K562 (cell line): ENCODE data around the gene INPP4B. TPM values are rescaled to one million over a fixed set of nuclear protein-coding genes. Genes with fewer than 3 reads are reported as not detected.

Experiments used
- ATAC-seq: fragments of 200-7000 bp; cut with Tn5 transposase; 3 replicates; pipeline ENCODE4 v1.9.1; 2020; ENCODE audit warnings: moderate library complexity
- BruUV-seq: library from RNA; stranded (reverse); fragments of 400-500 nt; replicated peaks from 2 replicates; lab custom pipeline; 2021; lab: Mats Ljungman, UMichigan
- CTCF ChIA-PET: fragments of 300-600 bp; formaldehyde crosslinking; extraction: SDS; loops from one replicate; lab custom pipeline; 2021; ENCODE audit warnings: low intra/inter-chr PET ratio; lab: Yijun Ruan, JAX
- POLR2A ChIA-PET: fragments of 300-600, 350-650 bp; sonication (Branson Sonifier 250); formaldehyde crosslinking; extraction: SDS; loops from one replicate; lab custom pipeline; 2021; ENCODE audit warnings: antibody characterized with exemption, inconsistent platforms; lab: Yijun Ruan, JAX
- DNase-seq, 4 experiments: peaks; one replicate each; pipeline versions ENCODE4 v3.0.0 to v3.0.0-alpha.2; 2011 to 2018; ENCODE audit warnings: low spot score in 3 of 4, mixed read lengths in 3 of 4; ENCODE audit errors: extremely low read depth in 1 of 4
- FAIRE-seq: peaks from 2 replicates; lab custom pipeline; 2011; peaks lifted over from hg19 to GRCh38; lab: Jason Lieb, UNC
- H2AFZ ChIP-seq: 2 replicates; pipeline ENCODE4 v1.6.0; 2011; ENCODE audit warnings: low read depth, low read length, control low read depth, inconsistent platforms
- H3K27ac ChIP-seq: fragments of 200-600 bp; 3 replicates; pipeline ENCODE4 v1.8.0; 2011; ENCODE audit warnings: low read depth, mild to moderate bottlenecking, control low read depth, inconsistent platforms, low read length, moderate library complexity, mixed read lengths; ENCODE audit errors: extremely low read depth
- H3K27me3 ChIP-seq, 2 experiments: fragments of 300-600 bp in 1 of 2; 2 replicates in 1 of 2; 3 replicates in 1 of 2; pipeline versions ENCODE4 v1.6.0 to v1.8.0; 2011; ENCODE audit warnings: inconsistent platforms in 2 of 2, low read length in 2 of 2, mild to moderate bottlenecking in 1 of 2, mixed read lengths in 1 of 2, moderate library complexity in 1 of 2; ENCODE audit not compliant: control insufficient read depth in 2 of 2, insufficient read depth in 2 of 2
- H3K36me3 ChIP-seq: fragments of 300-600 bp; 3 replicates; pipeline ENCODE4 v1.8.0; 2011; ENCODE audit warnings: mild to moderate bottlenecking, low read length, inconsistent platforms; ENCODE audit not compliant: control insufficient read depth, insufficient read depth
- H3K4me1 ChIP-seq, 2 experiments: fragments of 200-600 bp in 1 of 2; replicated peaks in 1 of 2; 2 replicates in 1 of 2; 3 replicates in 1 of 2; pipeline versions ENCODE4 v1.5.1 to v1.8.0; 2011; ENCODE audit warnings: inconsistent platforms in 2 of 2, low read length in 2 of 2, mild to moderate bottlenecking in 1 of 2, mixed read lengths in 1 of 2, moderate library complexity in 1 of 2; ENCODE audit not compliant: control insufficient read depth in 2 of 2, insufficient read depth in 2 of 2
- H3K4me2 ChIP-seq: 2 replicates; pipeline ENCODE4 v1.6.1; 2011; ENCODE audit warnings: low read length, control low read depth, inconsistent platforms, mixed read lengths; ENCODE audit not compliant: insufficient read depth
- H3K4me3 ChIP-seq: fragments of 200-600 bp; sonication (generic), shearing (Covaris generic); 2 replicates; pipeline ENCODE4 v1.5.1; 2016; ENCODE audit warnings: control low read depth, inconsistent platforms
- H3K79me2 ChIP-seq: fragments of 200-600 bp; 3 replicates; pipeline ENCODE4 v1.8.0; 2011; ENCODE audit warnings: low read length, inconsistent platforms; ENCODE audit not compliant: control insufficient read depth, insufficient read depth
- H3K9ac ChIP-seq, 2 experiments: 2 replicates each; pipeline versions ENCODE4 v1.6.0 to v1.6.1; 2011; ENCODE audit warnings: low read depth in 2 of 2, low read length in 2 of 2, control low read depth in 1 of 2, inconsistent platforms in 1 of 2, mild to moderate bottlenecking in 1 of 2, mixed read lengths in 1 of 2; ENCODE audit not compliant: insufficient read depth in 1 of 2
- H3K9me1 ChIP-seq: one replicate; pipeline ENCODE4 v1.6.0; 2011; ENCODE audit warnings: inconsistent platforms, mild to moderate bottlenecking, low read length, moderate library complexity; ENCODE audit not compliant: control insufficient read depth, insufficient read depth
- H3K9me3 ChIP-seq: replicated peaks from 2 replicates; pipeline ENCODE4 v1.5.1; 2011; ENCODE audit warnings: low read depth, low read length, inconsistent platforms; ENCODE audit not compliant: control insufficient read depth, insufficient read depth
- H4K20me1 ChIP-seq: replicated peaks from 2 replicates; pipeline ENCODE4 v1.6.1; 2011; ENCODE audit warnings: low read length, inconsistent platforms, mixed read lengths; ENCODE audit not compliant: control insufficient read depth, insufficient read depth
- BRCA1 ChIP-seq, 2 experiments: fragments of 450-650 bp in 1 of 2; sonication (generic) in 1 of 2; formaldehyde crosslinking in 1 of 2; IDR thresholded peaks; 2 replicates each; pipeline versions ENCODE4 v1.5.0 to v1.6.1; 2017 to 2020; ENCODE audit warnings: mild to moderate bottlenecking in 1 of 2, missing genetic modification reagents in 1 of 2
- CHAMP1 ChIP-seq: fragments of 450-650 bp; IDR thresholded peaks from 2 replicates; pipeline ENCODE4 v1.6.1; 2016; ENCODE audit warnings: mild to moderate bottlenecking
- HINFP ChIP-seq: fragments of 450-650 bp; conservative IDR thresholded peaks from 2 replicates; pipeline ENCODE4 v1.6.1; 2016; ENCODE audit warnings: missing genetic modification characterization, low read depth, mild to moderate bottlenecking, control low read depth, missing compliant biosample characterization
- MXI1 ChIP-seq: IDR thresholded peaks from 2 replicates; pipeline ENCODE4 v1.6.1; 2011; ENCODE audit warnings: low read depth, mild to moderate bottlenecking, improper control_type of control experiment, low read length
- RUNX1 ChIP-seq: sonication (generic); IDR thresholded peaks from 2 replicates; pipeline ENCODE4 v1.6.1; 2016; ENCODE audit warnings: antibody characterized with exemption, low read depth
- ZNF518B ChIP-seq: fragments of 250-450 bp; sonication (Bioruptor Pico); IDR thresholded peaks from 2 replicates; pipeline ENCODE4 v1.5.0; 2021; ENCODE audit warnings: mild to moderate bottlenecking, moderate library complexity
- WGBS: fragments of 100-300 bp; shearing (Covaris generic); methylation state at CpG from one replicate; pipeline ENCODE4 v1.1.6; 2016; ENCODE audit warnings: low coverage, mixed read lengths; ENCODE audit not compliant: insufficient coverage; ENCODE audit errors: missing lambda C conversion rate; 5-methylcytosine and 5-hydroxymethylcytosine counted together
- in situ Hi-C: fragments of 300-500 bp; cut with MboI; formaldehyde crosslinking; loops from 4 replicates; pipeline ENCODE4 v1.15.0; 2018; ENCODE audit warnings: inconsistent platforms, mixed read lengths
- intact Hi-C: fragments of 100-400 bp; cut with micrococcal nuclease; formaldehyde crosslinking; loops from 2 replicates; pipeline ENCODE4 v1.14.2; 2022
- polyA plus RNA-seq, 8 experiments: library from polyadenylated mRNA; depleted of rRNA in 4 of 8; stranded (reverse) in 5 of 8; unstranded in 3 of 8; fragments of >200 nt; fragmentation: Nextera tagmentation in 2 of 8; fragmentation: Illumina TruSeq in 1 of 8; extraction: Ambion mirVana in 2 of 8; extraction: Trizol in 1 of 8; gene quantifications; 2 replicates each; pipeline versions ENCODE4 v1.2.1 to v1.2.3, GENCODE V29; 2011 to 2014; ENCODE audit warnings: inconsistent platforms in 1 of 8, missing spikeins in 1 of 8
- total RNA-seq, 7 experiments: library from RNA; depleted of rRNA in 6 of 7; stranded (reverse); fragments of >200 nt in 6 of 7; fragmentation: Illumina TruSeq in 2 of 7; extraction: Trizol in 2 of 7; gene quantifications; 2 replicates each; pipeline versions ENCODE4 v1.2.1 to v1.2.3, GENCODE V29; 2011 to 2021; ENCODE audit warnings: low replicate concordance in 1 of 7

Gene INPP4B
- total and polyA plus RNA-seq, 9 of the 15 experiments (the other 6 are each of a cell fraction or from before 2014, with no cell fraction given): 0.04 to 0.11 TPM; not detected in 7

- no peak for TF ChIP-seq BRCA1 (IDR thresholded peaks at IDR 0.05)
- no peak for TF ChIP-seq BRCA1 (CRISPR knock-in tag; IDR thresholded peaks at IDR 0.05)
These were observed 393.8 kb downstream of the INPP4B start (continued) for GRCh38 chr4:142452161-142452855.

GRCh38 chr4:142449771-142450373 lies 396.2 kb downstream of the INPP4B start:
- Histone ChIP-seq H3K79me2 (no peaks in the 10 kb centered on the region), H3K36me3 (no peaks in the 10 kb centered on the region), H3K9me3 (no peaks in the 10 kb centered on the region), H3K4me2 (no peak overlapping the region), H3K27ac (no peak overlapping the region), H3K27me3 (no peaks in the 10 kb centered on the region), H3K9ac (no peak overlapping the region), H2AFZ (no peak overlapping the region), H3K9me1 (no peaks in the 10 kb centered on the region), H3K4me1 (no peaks in the 10 kb centered on the region), H4K20me1 (no peaks in the 10 kb centered on the region), H3K4me3 (no peak overlapping the region)
- ATAC-seq (no peak), FAIRE-seq (no peak), DNase-seq (no peak)
- CTCF ChIA-PET: no interaction called here
- no peak for TF ChIP-seq MXI1
- no peak for TF ChIP-seq CHAMP1
- TF ChIP-seq ZNF518B (CRISPR knock-in tag): no peak
- no peak for TF ChIP-seq HINFP
- no peak for TF ChIP-seq RUNX1
- 0% methylated on average over 2 of the region's 2 CpGs for WGBS
- intact Hi-C loops: loop anchor here (1.0 kb wide), 1 partner anchor 18 kb away; no protein-coding TSS in a partner anchor
- in situ Hi-C loops: no loop called here
- no TSS peak for BruUV-seq
- POLR2A ChIA-PET: no interaction called here
